Eye (tissue), 1 donor: ENCODE data around the gene ATP5IF1.

Experiments used
- DNase-seq: peaks from one replicate; pipeline ENCODE4 v3.0.0-alpha.2; 2015

Gene ATP5IF1

GRCh38 chr1:28235755-28236655, at the start of gene ATP5IF1:
TSS of gene ATP5IF1 (plus strand) at chr1:28236124. CDS start at chr1:28236184, 60 bp downstream.
- peak; percentile 99 for DNase-seq

- no peak for DNase-seq
Observed at GRCh38 chr1:28190337-28190979, 45.5 kb upstream of the ATP5IF1 start.

GRCh38 chr1:28190996-28191645, 44.8 kb upstream of the ATP5IF1 start:
- no peak for DNase-seq

- no peak for DNase-seq
Observed at GRCh38 chr1:28193701-28194161, 42.2 kb upstream of the ATP5IF1 start.

GRCh38 chr1:28194326-28195035, 41.4 kb upstream of the ATP5IF1 start:
- no peak for DNase-seq

- no peak for DNase-seq
Observed at GRCh38 chr1:28195780-28196179, 40.1 kb upstream of the ATP5IF1 start.

- DNase-seq = no peak
Observed at GRCh38 chr1:28196330-28196729, 39.6 kb upstream of the ATP5IF1 start.

GRCh38 chr1:28197682-28198415, 38.1 kb upstream of the ATP5IF1 start:
- no peak for DNase-seq

- no peak for DNase-seq
Observed at GRCh38 chr1:28199328-28200233, 36.3 kb upstream of the ATP5IF1 start.

GRCh38 chr1:28200234-28200873, 35.6 kb upstream of the ATP5IF1 start:
- no peak for DNase-seq

- DNase-seq = no peak
Observed at GRCh38 chr1:28205243-28205642, 30.7 kb upstream of the ATP5IF1 start.

GRCh38 chr1:28208818-28209441, 27.0 kb upstream of the ATP5IF1 start:
- peak; percentile 50 for DNase-seq

- no peak for DNase-seq
Observed at GRCh38 chr1:28209700-28210099, 26.2 kb upstream of the ATP5IF1 start.

GRCh38 chr1:28213315-28213714, 22.6 kb upstream of the ATP5IF1 start:
- no peak for DNase-seq

- DNase-seq = no peak
Observed at GRCh38 chr1:28229089-28229488, 6.8 kb upstream of the ATP5IF1 start.

- DNase-seq = no peak
Observed at GRCh38 chr1:28229996-28230395, 5.9 kb upstream of the ATP5IF1 start.

GRCh38 chr1:28232558-28233263, 3.2 kb upstream of the ATP5IF1 start, which contains the start of gene DNAJC8:
TSS of gene DNAJC8 (minus strand) at chr1:28233029. CDS start at chr1:28232998, 31 bp downstream.
- peak; percentile 97 for DNase-seq

- DNase-seq = no peak
Observed at GRCh38 chr1:28233264-28233606, 2.7 kb upstream of the ATP5IF1 start.

- DNase-seq = no peak
Observed at GRCh38 chr1:28236656-28237322, 865 bp downstream of the ATP5IF1 start.
